ENCODE measurements around the gene TNRC6A. TPM values are rescaled to one million over a fixed set of nuclear protein-coding genes. Genes with fewer than 3 reads are reported as not detected.

TNRC6A gene
- total RNA-seq, 3 donors from 2014 or later, result 39.3 to 53.8 (median 43.8) TPM

DNA sequence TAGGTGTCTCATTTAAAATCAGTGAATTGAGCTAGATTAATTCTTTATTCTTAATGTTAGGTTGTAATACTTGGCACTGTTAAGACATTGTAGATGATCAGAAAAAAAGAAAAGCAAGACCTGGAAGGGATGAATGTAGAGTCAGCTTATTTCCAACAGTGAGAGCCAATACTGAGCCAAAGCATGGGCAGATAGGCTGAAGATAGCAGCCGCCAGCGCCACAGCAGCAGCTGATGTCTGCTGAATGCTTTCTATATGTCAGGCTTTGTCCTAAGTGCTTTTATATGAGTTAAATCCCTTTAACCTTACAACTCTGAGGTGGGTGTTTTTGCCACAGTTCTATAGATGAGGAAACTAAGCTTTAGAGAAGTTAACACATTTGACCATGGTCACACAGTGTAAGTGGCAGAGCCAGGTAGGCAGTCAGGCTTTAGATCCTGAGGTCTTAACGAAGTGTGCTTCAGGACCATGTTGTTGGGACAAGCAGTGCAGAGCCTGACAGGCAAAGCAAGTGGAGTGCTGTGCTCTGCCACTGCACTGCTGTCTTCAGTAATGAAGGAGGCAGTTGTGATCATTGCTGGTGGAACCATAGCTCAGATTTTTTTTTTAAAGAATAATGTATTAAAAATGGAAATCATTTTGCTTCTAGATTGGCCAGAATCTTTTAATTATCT, 25.9 kb downstream of the TNRC6A start:
- DNase-seq, result no peak
- no peaks in the 10 kb centered on the region for H3K27me3 Mint-ChIP-seq (ENCODE audit: low read depth)
- H3K9me3 Mint-ChIP-seq, result no peaks in the 10 kb centered on the region
- no peak for ATAC-seq
- H3K4me1 Mint-ChIP-seq (ENCODE audit: low read depth), result peaks cover 51% of the 10 kb centered on the region
- H3K4me3 Mint-ChIP-seq, result no peak overlapping the region
- peaks cover 16% of the 10 kb centered on the region for H3K36me3 Mint-ChIP-seq (ENCODE audit: insufficient read depth)

DNA sequence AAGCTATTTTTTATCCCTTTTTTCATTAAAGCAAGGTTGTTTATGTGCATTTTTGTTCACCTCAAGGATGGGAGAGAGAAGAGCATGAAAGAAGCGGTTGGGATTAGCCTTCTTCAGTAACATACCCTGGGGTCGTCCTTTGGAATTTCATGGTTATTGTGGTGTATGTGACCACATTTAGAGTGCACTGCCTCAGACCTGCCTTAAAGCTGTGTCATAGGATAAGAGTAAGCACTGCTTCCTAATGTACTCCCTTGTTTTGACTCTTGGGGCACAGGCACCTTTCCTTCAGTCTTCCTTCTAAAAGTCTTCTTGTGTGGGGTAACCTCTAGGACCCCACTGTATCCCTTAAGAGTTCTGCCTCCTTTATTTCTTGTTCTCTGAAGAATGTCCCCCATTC, 28.9 kb downstream of the TNRC6A start:
- ATAC-seq (no peak), DNase-seq (no peak)
- H3K4me1 Mint-ChIP-seq (ENCODE audit: low read depth), result peaks cover 34% of the 10 kb centered on the region
- H3K36me3 Mint-ChIP-seq (ENCODE audit: insufficient read depth), result peaks cover 27% of the 10 kb centered on the region
- no peak overlapping the region for H3K4me3 Mint-ChIP-seq
- no peaks in the 10 kb centered on the region for H3K9me3 Mint-ChIP-seq
- no peaks in the 10 kb centered on the region for H3K27me3 Mint-ChIP-seq (ENCODE audit: low read depth)

- Mint-ChIP-seq H3K9me3 (no peaks in the 10 kb centered on the region), H3K27me3 (ENCODE audit: low read depth) (no peaks in the 10 kb centered on the region), H3K36me3 (ENCODE audit: insufficient read depth) (peaks cover 30% of the 10 kb centered on the region), H3K4me3 (no peak overlapping the region), H3K4me1 (ENCODE audit: low read depth) (peaks cover 34% of the 10 kb centered on the region)
- ATAC-seq (no peak), DNase-seq (no peak)
Measured at GRCh38 chr16:24759006-24759405, 29.6 kb downstream of the TNRC6A start.

DNA sequence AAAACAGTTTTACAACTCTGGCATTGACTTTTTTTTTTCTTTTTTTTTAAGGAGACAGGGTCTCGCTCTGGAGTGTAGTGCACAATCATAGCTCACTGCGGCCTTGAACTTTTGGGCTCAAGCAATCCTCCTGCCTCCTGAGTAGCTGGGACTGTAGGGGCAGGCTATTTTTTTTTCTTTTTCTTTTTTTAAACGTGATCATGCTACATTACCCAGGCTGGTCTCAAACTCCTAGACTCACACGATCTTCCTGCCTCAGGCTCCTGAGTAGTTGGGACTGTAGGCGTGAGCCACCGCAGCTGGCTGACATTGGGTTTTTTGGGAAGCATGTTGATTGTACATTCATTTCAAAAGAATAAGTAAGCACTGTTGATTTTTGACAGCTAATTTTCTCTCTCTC, 32.1 kb downstream of the TNRC6A start:
- Mint-ChIP-seq H3K4me1 (ENCODE audit: low read depth) (peaks cover 18% of the 10 kb centered on the region), H3K27me3 (ENCODE audit: low read depth) (no peaks in the 10 kb centered on the region), H3K4me3 (no peak overlapping the region), H3K36me3 (ENCODE audit: insufficient read depth) (peaks cover 32% of the 10 kb centered on the region), H3K9me3 (no peaks in the 10 kb centered on the region)
- ATAC-seq (no peak), DNase-seq (no peak)

DNA sequence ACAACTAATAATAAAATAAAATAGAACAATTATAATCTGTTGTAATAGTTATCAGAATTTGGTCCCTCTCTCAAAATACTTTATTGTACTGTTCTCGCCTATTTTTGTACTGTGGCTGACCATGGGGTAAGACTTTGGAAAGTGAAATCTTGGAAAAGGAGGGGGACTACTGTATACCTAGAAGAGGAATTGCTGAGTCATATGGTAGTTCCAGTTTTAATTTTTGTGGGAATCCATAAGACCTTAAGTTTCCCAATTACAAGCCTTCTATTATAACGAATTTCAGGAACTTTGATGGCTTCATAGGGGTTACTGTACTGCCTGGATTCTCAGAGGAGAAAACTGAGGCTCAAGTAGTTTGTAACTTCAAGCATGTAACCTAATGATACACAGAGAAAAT, 35.5 kb downstream of the TNRC6A start:
- no peak for DNase-seq
- Mint-ChIP-seq H3K4me1 (ENCODE audit: low read depth) (peaks cover 15% of the 10 kb centered on the region), H3K27me3 (ENCODE audit: low read depth) (no peaks in the 10 kb centered on the region), H3K9me3 (no peaks in the 10 kb centered on the region), H3K4me3 (no peak overlapping the region), H3K36me3 (ENCODE audit: insufficient read depth) (peaks cover 35% of the 10 kb centered on the region)
- no peak for ATAC-seq

DNA sequence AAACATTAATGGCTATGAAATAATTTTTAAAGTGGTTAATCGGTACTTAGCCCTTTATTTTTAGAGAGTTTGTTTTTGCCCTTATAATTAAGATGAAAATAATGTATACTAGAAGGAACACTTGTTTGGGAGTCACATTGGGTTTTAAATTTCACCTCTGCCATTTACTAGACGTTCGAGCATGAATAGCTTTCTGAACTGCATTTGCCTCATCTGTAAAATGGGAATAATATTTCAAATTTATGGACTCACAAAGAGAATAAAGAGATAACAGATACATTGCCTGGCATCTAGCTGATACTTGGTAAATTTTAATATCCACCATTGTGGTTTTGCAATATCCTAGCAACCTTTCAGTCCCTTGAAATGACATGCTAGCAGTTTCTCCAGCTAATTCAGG, 36.6 kb downstream of the TNRC6A start:
- Mint-ChIP-seq H3K9me3 (no peaks in the 10 kb centered on the region), H3K27me3 (ENCODE audit: low read depth) (no peaks in the 10 kb centered on the region), H3K4me3 (no peak overlapping the region), H3K36me3 (ENCODE audit: insufficient read depth) (peaks cover 39% of the 10 kb centered on the region), H3K4me1 (ENCODE audit: low read depth) (peaks cover 24% of the 10 kb centered on the region)
- ATAC-seq, result no peak
- no peak for DNase-seq

GRCh38 chr16:24769806-24770205, 40.4 kb downstream of the TNRC6A start:
- H3K36me3 Mint-ChIP-seq (ENCODE audit: insufficient read depth), result peaks cover 27% of the 10 kb centered on the region
- H3K27me3 Mint-ChIP-seq (ENCODE audit: low read depth), result no peaks in the 10 kb centered on the region
- no peak overlapping the region for H3K4me3 Mint-ChIP-seq
- ATAC-seq (no peak), DNase-seq (no peak)
- H3K9me3 Mint-ChIP-seq, result no peaks in the 10 kb centered on the region
- H3K4me1 Mint-ChIP-seq (ENCODE audit: low read depth), result peaks cover 40% of the 10 kb centered on the region

DNA sequence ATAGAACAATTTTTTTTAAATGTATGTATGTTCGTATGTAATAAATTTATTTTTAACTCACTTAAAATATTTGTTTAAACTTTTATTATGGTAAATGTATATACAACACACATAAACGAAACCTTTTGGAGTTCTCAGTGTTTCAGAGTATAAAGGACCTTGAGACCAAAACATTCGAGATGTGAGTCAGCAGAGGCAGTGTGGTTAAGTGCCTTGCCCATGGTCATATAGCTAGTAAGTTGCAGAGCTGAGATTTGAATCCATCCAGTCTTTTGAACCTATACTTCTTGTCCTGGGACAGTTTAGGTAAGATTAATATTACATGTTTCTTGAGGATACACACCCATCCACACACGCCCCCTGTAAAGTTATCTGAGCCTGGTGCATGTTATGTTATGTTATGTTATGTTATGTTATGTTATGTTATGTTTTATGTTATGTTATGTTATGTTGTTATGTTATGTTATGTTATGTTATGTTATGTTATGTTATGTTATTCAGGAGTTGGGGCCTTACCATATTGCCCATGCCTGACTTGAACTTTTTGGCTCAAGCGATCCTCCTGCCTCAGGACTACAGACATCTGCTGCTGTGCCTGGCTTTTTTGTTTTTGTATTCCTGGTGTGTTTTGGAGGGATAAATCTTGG, 41.8 kb downstream of the TNRC6A start:
- ATAC-seq, result no peak
- H3K4me1 Mint-ChIP-seq (ENCODE audit: low read depth), result peaks cover 43% of the 10 kb centered on the region

GRCh38 chr16:24771779-24772157, 42.3 kb downstream of the TNRC6A start:
- Mint-ChIP-seq H3K36me3 (ENCODE audit: insufficient read depth) (peaks cover 31% of the 10 kb centered on the region), H3K4me3 (no peak overlapping the region), H3K4me1 (ENCODE audit: low read depth) (peaks cover 45% of the 10 kb centered on the region), H3K9me3 (no peaks in the 10 kb centered on the region), H3K27me3 (ENCODE audit: low read depth) (no peaks in the 10 kb centered on the region)
- no peak for DNase-seq
- ATAC-seq, result no peak

More for the DNA sequence above, 41.8 kb downstream of the TNRC6A start:
- DNase-seq, result no peak
- Mint-ChIP-seq H3K27me3 (ENCODE audit: low read depth) (no peaks in the 10 kb centered on the region), H3K36me3 (ENCODE audit: insufficient read depth) (peaks cover 28% of the 10 kb centered on the region), H3K4me3 (no peak overlapping the region), H3K9me3 (no peaks in the 10 kb centered on the region)

DNA sequence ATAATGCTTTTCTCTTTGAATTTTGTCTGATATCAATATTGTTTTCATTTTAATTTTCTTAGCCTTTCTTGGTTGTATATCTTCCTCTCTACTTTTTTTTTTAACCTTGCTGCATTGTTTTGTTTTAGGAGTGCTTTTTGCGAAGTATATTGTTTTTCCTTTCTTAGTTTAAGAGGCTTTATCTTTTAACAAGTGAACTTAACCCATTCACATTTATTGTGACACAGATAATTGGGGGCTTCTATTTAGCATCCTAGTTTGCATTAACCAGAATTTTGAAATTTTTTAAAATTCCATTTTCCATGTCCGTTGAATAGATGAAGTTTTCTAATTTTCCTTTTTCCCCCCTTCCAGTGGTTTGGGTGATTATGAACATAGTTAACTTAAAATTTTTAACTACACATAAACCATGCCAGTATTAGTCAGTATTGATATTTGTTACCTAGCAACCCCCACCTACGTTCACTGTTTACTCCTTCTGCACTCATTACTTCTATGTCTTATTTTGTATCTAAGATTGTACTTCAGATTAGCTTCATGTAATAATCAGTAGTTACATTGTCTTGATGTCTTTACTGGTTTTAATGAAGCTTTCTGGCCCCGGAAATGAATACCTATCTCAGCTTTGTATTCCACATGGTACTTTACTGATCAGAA, 44.4 kb downstream of the TNRC6A start:
- H3K27me3 Mint-ChIP-seq (ENCODE audit: low read depth), result no peaks in the 10 kb centered on the region
- peaks cover 45% of the 10 kb centered on the region for H3K4me1 Mint-ChIP-seq (ENCODE audit: low read depth)
- no peak overlapping the region for H3K4me3 Mint-ChIP-seq
- H3K9me3 Mint-ChIP-seq, result no peaks in the 10 kb centered on the region
- DNase-seq (no peak), ATAC-seq (no peak)
- peaks cover 43% of the 10 kb centered on the region for H3K36me3 Mint-ChIP-seq (ENCODE audit: insufficient read depth)

GRCh38 chr16:24774510-24774909, 45.1 kb downstream of the TNRC6A start:
- H3K9me3 Mint-ChIP-seq, result no peaks in the 10 kb centered on the region
- no peaks in the 10 kb centered on the region for H3K27me3 Mint-ChIP-seq (ENCODE audit: low read depth)
- DNase-seq (no peak), ATAC-seq (no peak)
- no peak overlapping the region for H3K4me3 Mint-ChIP-seq
- H3K36me3 Mint-ChIP-seq (ENCODE audit: insufficient read depth), result peaks cover 46% of the 10 kb centered on the region
- H3K4me1 Mint-ChIP-seq (ENCODE audit: low read depth), result peaks cover 44% of the 10 kb centered on the region

GRCh38 chr16:24775455-24775854, 46.0 kb downstream of the TNRC6A start:
- no peaks in the 10 kb centered on the region for H3K9me3 Mint-ChIP-seq
- no peaks in the 10 kb centered on the region for H3K27me3 Mint-ChIP-seq (ENCODE audit: low read depth)
- H3K4me1 Mint-ChIP-seq (ENCODE audit: low read depth), result peaks cover 34% of the 10 kb centered on the region
- H3K36me3 Mint-ChIP-seq (ENCODE audit: insufficient read depth), result peaks cover 48% of the 10 kb centered on the region
- no peak overlapping the region for H3K4me3 Mint-ChIP-seq
- DNase-seq, result no peak
- no peak for ATAC-seq

DNA sequence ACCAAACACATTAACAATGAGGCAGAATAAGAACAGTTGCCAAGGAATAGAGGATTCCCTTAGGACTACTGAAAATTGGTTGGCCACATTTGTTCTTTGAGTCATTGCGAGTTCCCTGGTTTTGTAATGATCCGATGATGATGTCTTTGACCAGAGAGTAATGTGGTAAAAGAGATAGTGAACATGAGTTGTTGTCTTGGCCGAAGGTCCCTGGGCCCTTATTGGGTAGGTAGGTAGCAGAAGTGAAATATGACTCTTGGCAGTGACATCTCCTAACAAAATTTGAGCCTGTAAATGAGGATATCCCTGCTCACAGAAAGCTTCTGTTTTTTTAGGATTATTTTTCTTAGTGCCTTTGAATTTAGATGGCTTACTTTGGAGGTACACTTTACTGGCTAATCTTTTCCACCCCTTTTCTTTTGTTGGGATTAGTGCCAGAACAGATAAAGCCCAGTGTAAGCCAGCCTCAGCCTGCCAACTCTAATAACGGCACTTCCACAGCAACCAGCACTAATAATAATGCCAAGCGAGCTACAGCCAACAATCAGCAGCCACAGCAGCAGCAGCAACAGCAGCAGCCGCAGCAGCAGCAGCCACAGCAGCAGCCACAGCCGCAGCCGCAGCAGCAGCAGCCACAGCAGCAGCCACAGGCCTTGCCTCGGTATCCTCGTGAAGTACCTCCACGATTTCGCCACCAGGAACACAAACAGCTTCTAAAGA, 47.2 kb downstream of the TNRC6A start:
- Mint-ChIP-seq H3K27me3 (ENCODE audit: low read depth) (no peaks in the 10 kb centered on the region), H3K4me3 (no peak overlapping the region), H3K36me3 (ENCODE audit: insufficient read depth) (peaks cover 53% of the 10 kb centered on the region), H3K9me3 (no peaks in the 10 kb centered on the region), H3K4me1 (ENCODE audit: low read depth) (peaks cover 25% of the 10 kb centered on the region)
- no peak for DNase-seq
- no peak for ATAC-seq

DNA sequence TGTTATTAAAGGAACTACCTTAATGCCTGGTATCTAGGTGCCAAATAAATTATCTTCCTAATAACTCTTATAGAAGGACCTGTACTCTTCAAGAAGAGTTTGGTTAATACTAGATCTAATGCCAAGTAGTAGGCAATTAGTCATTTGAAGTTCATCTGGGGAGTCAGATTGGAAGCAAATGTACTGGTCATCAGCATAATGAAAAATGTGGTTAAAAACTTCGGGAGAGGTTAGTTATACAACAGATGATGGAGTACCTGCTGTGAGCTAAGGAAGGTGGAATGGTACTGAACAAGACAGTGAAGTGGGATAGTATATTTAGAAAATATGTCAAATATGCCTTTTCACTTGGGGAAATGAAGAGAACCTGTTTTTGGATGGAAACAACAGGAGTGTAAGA, 49.2 kb downstream of the TNRC6A start:
- ATAC-seq, result no peak

More for the DNA sequence above, 49.2 kb downstream of the TNRC6A start:
- no peak for DNase-seq
- H3K4me3 Mint-ChIP-seq, result no peak overlapping the region
- no peaks in the 10 kb centered on the region for H3K27me3 Mint-ChIP-seq (ENCODE audit: low read depth)
- peaks cover 15% of the 10 kb centered on the region for H3K4me1 Mint-ChIP-seq (ENCODE audit: low read depth)
- peaks cover 51% of the 10 kb centered on the region for H3K36me3 Mint-ChIP-seq (ENCODE audit: insufficient read depth)
- H3K9me3 Mint-ChIP-seq, result no peaks in the 10 kb centered on the region
